ENCODE measurements around the gene GRIP2.

GRIP2 gene

GRCh38 chr3:14503033-14503705 lies 37.0 kb downstream of the GRIP2 start:
- H4K20me1 ChIP-seq (ENCODE audit: insufficient read depth, low read length): no peaks in the 10 kb centered on the region
- H2AFZ ChIP-seq (ENCODE audit: low read length): no peak overlapping the region
- H3K27ac ChIP-seq (ENCODE audit: low read depth, low read length, poor library complexity, severe bottlenecking): no peak overlapping the region
- no peaks in the 10 kb centered on the region; the same call in 1 of the 2 replicates for H3K36me3 ChIP-seq (ENCODE audit: insufficient read depth, low read length)
- no peaks in the 10 kb centered on the region for H3F3A ChIP-seq (ENCODE audit: insufficient read depth, low read length)
- TF ChIP-seq CTCF (IDR thresholded peaks at IDR 0.05; ENCODE audit: low read length) (no peak), EZH2 (IDR thresholded peaks at IDR 0.05; ENCODE audit: borderline replicate concordance, low read length) (no peak)
- H3K4me2 ChIP-seq (ENCODE audit: low read length): no peak overlapping the region
- peaks cover 5% of the 10 kb centered on the region; the same call in 1 of the 2 replicates for H3K9me3 ChIP-seq (ENCODE audit: low read length)
- peaks cover 6% of the 10 kb centered on the region; the same call in 1 of the 2 replicates for H3K27me3 ChIP-seq (ENCODE audit: insufficient read depth, low read length)
- H3K79me2 ChIP-seq (ENCODE audit: insufficient read depth, low read length): no peaks in the 10 kb centered on the region
- H3K4me3 ChIP-seq (ENCODE audit: low read depth, low read length, poor library complexity, severe bottlenecking): no peak overlapping the region
- H3K4me1 ChIP-seq (ENCODE audit: insufficient read depth, low read length, severe bottlenecking): no peaks in the 10 kb centered on the region
- H3K9ac ChIP-seq (ENCODE audit: low read length): no peak overlapping the region
- no peaks in the 10 kb centered on the region for H3K9me2 ChIP-seq (ENCODE audit: low read depth, low read length)

- Histone ChIP-seq H4K20me1 (ENCODE audit: insufficient read depth, low read length) (no peaks in the 10 kb centered on the region), H3K36me3 (ENCODE audit: insufficient read depth, low read length) (no peaks in the 10 kb centered on the region; the same call in 1 of the 2 replicates), H3K9ac (ENCODE audit: low read length) (no peak overlapping the region), H3K9me2 (ENCODE audit: low read depth, low read length) (no peaks in the 10 kb centered on the region), H3F3A (ENCODE audit: insufficient read depth, low read length) (no peaks in the 10 kb centered on the region), H3K4me1 (ENCODE audit: insufficient read depth, low read length, severe bottlenecking) (no peaks in the 10 kb centered on the region), H3K27me3 (ENCODE audit: insufficient read depth, low read length) (peaks cover 6% of the 10 kb centered on the region; the same call in 1 of the 2 replicates), H2AFZ (ENCODE audit: low read length) (no peak overlapping the region), H3K4me2 (ENCODE audit: low read length) (no peak overlapping the region), H3K27ac (ENCODE audit: low read depth, low read length, poor library complexity, severe bottlenecking) (no peak overlapping the region), H3K4me3 (ENCODE audit: low read depth, low read length, poor library complexity, severe bottlenecking) (no peak overlapping the region), H3K79me2 (ENCODE audit: insufficient read depth, low read length) (no peaks in the 10 kb centered on the region), H3K9me3 (ENCODE audit: low read length) (peaks cover 5% of the 10 kb centered on the region; the same call in 1 of the 2 replicates)
- TF ChIP-seq CTCF (IDR thresholded peaks at IDR 0.05; ENCODE audit: low read length): no peak
- TF ChIP-seq EZH2 (IDR thresholded peaks at IDR 0.05; ENCODE audit: borderline replicate concordance, low read length): no peak
Observed at GRCh38 chr3:14502472-14502871, 37.7 kb downstream of the GRIP2 start.

DNA sequence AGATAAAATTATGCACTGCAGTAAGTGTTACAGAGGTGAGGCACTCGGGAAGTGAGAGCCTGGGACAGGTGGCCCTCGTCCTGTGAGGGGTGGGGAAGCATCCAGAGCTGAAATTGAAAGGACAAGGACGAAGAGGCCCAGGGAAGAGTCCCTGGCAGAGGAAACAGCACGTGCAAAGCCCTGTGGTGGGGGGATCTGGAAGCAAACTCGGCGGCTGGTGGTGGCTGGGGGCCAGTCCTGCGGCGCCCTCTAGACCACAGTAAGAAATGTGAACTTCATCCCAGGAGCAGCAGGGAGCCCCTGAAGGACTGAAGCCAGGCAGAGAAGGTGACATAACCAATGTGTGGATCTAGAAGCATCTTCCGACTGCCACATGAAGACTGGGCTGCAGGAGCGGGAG lies 42.8 kb downstream of the GRIP2 start:
- H4K20me1 ChIP-seq (ENCODE audit: insufficient read depth, low read length): no peaks in the 10 kb centered on the region
- H3F3A ChIP-seq (ENCODE audit: insufficient read depth, low read length): no peaks in the 10 kb centered on the region
- no peaks in the 10 kb centered on the region for H3K4me1 ChIP-seq (ENCODE audit: insufficient read depth, low read length, severe bottlenecking)
- no peak overlapping the region for H3K4me3 ChIP-seq (ENCODE audit: low read depth, low read length, poor library complexity, severe bottlenecking)
- no peaks in the 10 kb centered on the region for H3K79me2 ChIP-seq (ENCODE audit: insufficient read depth, low read length)
- no peak overlapping the region for H3K4me2 ChIP-seq (ENCODE audit: low read length)
- no peaks in the 10 kb centered on the region for H3K27me3 ChIP-seq (ENCODE audit: insufficient read depth, low read length)
- no peak overlapping the region for H3K9ac ChIP-seq (ENCODE audit: low read length)
- no peaks in the 10 kb centered on the region; the same call in 1 of the 2 replicates for H3K36me3 ChIP-seq (ENCODE audit: insufficient read depth, low read length)
- H3K9me3 ChIP-seq (ENCODE audit: low read length): no peaks in the 10 kb centered on the region; the same call in 1 of the 2 replicates
- H2AFZ ChIP-seq (ENCODE audit: low read length): no peak overlapping the region
- H3K9me2 ChIP-seq (ENCODE audit: low read depth, low read length): no peaks in the 10 kb centered on the region
- TF ChIP-seq EZH2 (IDR thresholded peaks at IDR 0.05; ENCODE audit: borderline replicate concordance, low read length) (no peak), CTCF (IDR thresholded peaks at IDR 0.05; ENCODE audit: low read length) (no peak; the same call in 1 of the 2 replicates)
- H3K27ac ChIP-seq (ENCODE audit: low read depth, low read length, poor library complexity, severe bottlenecking): no peak overlapping the region

All from OCI-LY1 (cell line).